T-helper 17 cell (primary cell): ENCODE data around the gene APOBEC3H. TPM values are rescaled to one million over a fixed set of nuclear protein-coding genes. Genes with fewer than 3 reads are reported as not detected.
A peak's percentile ranks its signal among the peaks of the same experiment; 100 is the strongest.
"Not testable (repeated sequence)": the region's sequence is repeated elsewhere in the genome, so short reads cannot be mapped to it uniquely, and the experiment has no call there.

Experiments
- ATAC-seq: fragments of 150-1000 bp; cut with Tn5 transposase; 2 replicates; pipeline ENCODE4 v1.10.0; 2021; ENCODE audit warnings: mild to moderate bottlenecking, moderate library complexity
- DNase-seq, 3 donors: peaks; one replicate each; pipeline versions ENCODE4 v3.0.0 to v3.0.0-alpha.2; 2020 to 2021
- H3K9me3 ChIP-seq: one replicate; pipeline ENCODE4 v1.7.0; 2013; ENCODE audit warnings: low read length, mild to moderate bottlenecking; ENCODE audit not compliant: control insufficient read depth, poor library complexity, severe bottlenecking
- H3K27ac Mint-ChIP-seq: one replicate; pipeline ENCODE4 v1.8.0; 2022; ENCODE audit warnings: mild to moderate bottlenecking, moderate library complexity, mixed read lengths
- H3K27me3 Mint-ChIP-seq: one replicate; pipeline ENCODE4 v1.8.0; 2022; ENCODE audit warnings: mixed read lengths
- H3K36me3 Mint-ChIP-seq: one replicate; pipeline ENCODE4 v1.8.0; 2022; ENCODE audit warnings: low read depth, mixed read lengths
- H3K4me1 Mint-ChIP-seq: one replicate; pipeline ENCODE4 v1.8.0; 2022; ENCODE audit warnings: mild to moderate bottlenecking, mixed read lengths
- H3K4me3 Mint-ChIP-seq: one replicate; pipeline ENCODE4 v1.8.0; 2022; ENCODE audit warnings: mild to moderate bottlenecking, moderate library complexity, mixed read lengths
- total RNA-seq, 4 donors: library from RNA in 2 of 4; stranded (reverse) in 2 of 4; gene quantifications; one replicate each; pipeline ENCODE4 v1.2.3 and lab custom pipeline; 2022 to 2026

Gene APOBEC3H
- 1 to 10 TPM; 1.4 to 4.4 TPM for total RNA-seq
- 0.90 to 1.7 reads per million in 2 donors for total RNA-seq (lab: John Stamatoyannopoulos, UW)

GRCh38 chr22:39097098-39098020 is at the start of gene APOBEC3H:
APOBEC3H (plus strand) TSS chr22:39097244; CDS start chr22:39100279, 3,035 bp downstream.
- H3K27ac Mint-ChIP-seq, result peak within 1 kb of the TSS; percentile 96
- H3K4me1 Mint-ChIP-seq, result peaks cover 43% of the 10 kb centered on the region
- no peaks in the 10 kb centered on the region for H3K27me3 Mint-ChIP-seq

GRCh38 chr22:39049486-39049885 is 47.6 kb upstream of the APOBEC3H start:
- ATAC-seq, H3K36me3 Mint-ChIP-seq, H3K27me3 Mint-ChIP-seq, H3K27ac Mint-ChIP-seq, DNase-seq, H3K9me3 ChIP-seq, H3K4me3 Mint-ChIP-seq: not testable (repeated sequence)
- H3K4me1 Mint-ChIP-seq, result peaks cover 12% of the 10 kb centered on the region

More at GRCh38 chr22:39097098-39098020, at the start of gene APOBEC3H:
- ATAC-seq (no peak), DNase-seq (no peak)
- Mint-ChIP-seq H3K36me3 (no peaks in the 10 kb centered on the region), H3K4me3 (peak within 1 kb of the TSS; percentile 63)
- H3K9me3 ChIP-seq, result no peaks in the 10 kb centered on the region

DNA sequence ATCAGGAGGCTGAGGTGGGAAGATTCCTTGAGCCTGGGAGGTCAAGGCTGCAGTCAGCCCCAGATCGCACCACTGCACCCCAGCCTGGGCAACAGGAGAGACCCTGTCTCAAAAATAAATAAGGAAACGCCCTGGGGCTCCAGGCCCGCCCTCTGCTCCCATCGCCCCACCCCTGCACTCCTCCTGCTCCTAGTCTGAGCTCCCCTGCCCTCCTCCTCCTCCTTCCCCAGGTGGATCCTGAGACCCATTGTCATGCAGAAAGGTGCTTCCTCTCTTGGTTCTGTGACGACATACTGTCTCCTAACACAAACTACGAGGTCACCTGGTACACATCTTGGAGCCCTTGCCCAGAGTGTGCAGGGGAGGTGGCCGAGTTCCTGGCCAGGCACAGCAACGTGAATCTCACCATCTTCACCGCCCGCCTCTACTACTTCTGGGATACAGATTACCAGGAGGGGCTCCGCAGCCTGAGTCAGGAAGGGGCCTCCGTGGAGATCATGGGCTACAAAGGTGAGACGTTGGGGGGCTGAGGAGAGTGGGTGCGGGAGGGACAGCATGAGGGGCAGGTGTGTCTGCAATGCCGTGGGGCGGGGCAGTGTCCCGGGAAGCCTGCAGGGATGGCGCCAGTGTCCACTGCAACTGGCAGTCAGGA is 45.1 kb upstream of the APOBEC3H start:
- H3K27ac Mint-ChIP-seq, H3K4me1 Mint-ChIP-seq, DNase-seq, H3K27me3 Mint-ChIP-seq, H3K9me3 ChIP-seq, H3K36me3 Mint-ChIP-seq, ATAC-seq, H3K4me3 Mint-ChIP-seq: not testable (repeated sequence)

DNA sequence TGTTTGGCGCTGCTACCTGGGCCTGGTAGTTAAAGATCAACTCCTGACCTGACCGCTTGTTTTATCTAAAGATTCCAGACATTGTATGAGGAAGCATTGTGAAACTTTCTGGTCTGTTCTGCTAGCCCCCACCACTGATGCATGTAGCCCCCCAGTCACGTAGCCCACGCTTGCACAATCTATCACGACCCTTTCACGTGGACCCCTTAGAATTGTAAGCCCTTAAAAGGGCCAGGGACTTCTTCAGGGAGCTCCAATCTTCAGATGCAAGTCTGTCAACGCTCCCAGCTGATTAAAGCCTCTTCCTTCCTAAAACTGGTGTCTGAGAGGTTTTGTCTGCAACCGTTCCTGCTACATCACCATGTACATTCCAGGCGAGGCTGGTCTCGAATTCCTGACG is 41.4 kb upstream of the APOBEC3H start:
- Mint-ChIP-seq H3K27ac (no peak overlapping the region), H3K4me1 (peaks cover 3% of the 10 kb centered on the region), H3K4me3 (no peak overlapping the region), H3K27me3 (no peaks in the 10 kb centered on the region), H3K36me3 (no peaks in the 10 kb centered on the region)
- DNase-seq (no peak), ATAC-seq (no peak)
- H3K9me3 ChIP-seq, result no peaks in the 10 kb centered on the region

DNA sequence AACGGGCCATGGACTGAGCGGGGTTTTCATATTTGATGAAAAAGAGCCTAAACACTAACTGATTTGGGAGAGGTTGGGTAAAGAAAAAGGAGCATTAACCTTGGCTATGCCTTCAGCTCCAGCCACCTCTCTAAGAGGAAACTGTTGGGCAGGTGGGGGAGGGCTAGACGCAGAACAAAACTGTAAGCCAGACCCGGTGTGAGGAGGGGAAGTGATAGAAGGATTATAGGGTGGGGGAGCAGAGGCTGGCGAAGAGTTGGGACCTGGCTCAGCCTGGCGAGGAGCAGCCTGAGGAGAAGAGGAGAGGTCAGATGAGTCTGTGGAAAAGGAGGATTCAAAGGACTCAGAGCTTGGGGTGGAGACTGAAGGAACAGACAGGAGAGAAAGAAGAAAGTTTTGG is 35.8 kb upstream of the APOBEC3H start:
- not testable (repeated sequence) for H3K4me1 Mint-ChIP-seq, H3K4me3 Mint-ChIP-seq, H3K27me3 Mint-ChIP-seq, H3K36me3 Mint-ChIP-seq, H3K27ac Mint-ChIP-seq, DNase-seq, H3K9me3 ChIP-seq, ATAC-seq

- H3K4me1 Mint-ChIP-seq, result not testable (repeated sequence)
These were observed 35.1 kb upstream of the APOBEC3H start for GRCh38 chr22:39061951-39062350.

GRCh38 chr22:39063904-39064303 is 33.1 kb upstream of the APOBEC3H start:
- H3K4me1 Mint-ChIP-seq, DNase-seq, H3K27ac Mint-ChIP-seq, H3K9me3 ChIP-seq, H3K36me3 Mint-ChIP-seq, H3K4me3 Mint-ChIP-seq, H3K27me3 Mint-ChIP-seq: not testable (repeated sequence)
- ATAC-seq, result peak; percentile 63

More at GRCh38 chr22:39061951-39062350, 35.1 kb upstream of the APOBEC3H start:
- ATAC-seq, H3K27me3 Mint-ChIP-seq, H3K9me3 ChIP-seq, H3K36me3 Mint-ChIP-seq, H3K27ac Mint-ChIP-seq, H3K4me3 Mint-ChIP-seq, DNase-seq: not testable (repeated sequence)

DNA sequence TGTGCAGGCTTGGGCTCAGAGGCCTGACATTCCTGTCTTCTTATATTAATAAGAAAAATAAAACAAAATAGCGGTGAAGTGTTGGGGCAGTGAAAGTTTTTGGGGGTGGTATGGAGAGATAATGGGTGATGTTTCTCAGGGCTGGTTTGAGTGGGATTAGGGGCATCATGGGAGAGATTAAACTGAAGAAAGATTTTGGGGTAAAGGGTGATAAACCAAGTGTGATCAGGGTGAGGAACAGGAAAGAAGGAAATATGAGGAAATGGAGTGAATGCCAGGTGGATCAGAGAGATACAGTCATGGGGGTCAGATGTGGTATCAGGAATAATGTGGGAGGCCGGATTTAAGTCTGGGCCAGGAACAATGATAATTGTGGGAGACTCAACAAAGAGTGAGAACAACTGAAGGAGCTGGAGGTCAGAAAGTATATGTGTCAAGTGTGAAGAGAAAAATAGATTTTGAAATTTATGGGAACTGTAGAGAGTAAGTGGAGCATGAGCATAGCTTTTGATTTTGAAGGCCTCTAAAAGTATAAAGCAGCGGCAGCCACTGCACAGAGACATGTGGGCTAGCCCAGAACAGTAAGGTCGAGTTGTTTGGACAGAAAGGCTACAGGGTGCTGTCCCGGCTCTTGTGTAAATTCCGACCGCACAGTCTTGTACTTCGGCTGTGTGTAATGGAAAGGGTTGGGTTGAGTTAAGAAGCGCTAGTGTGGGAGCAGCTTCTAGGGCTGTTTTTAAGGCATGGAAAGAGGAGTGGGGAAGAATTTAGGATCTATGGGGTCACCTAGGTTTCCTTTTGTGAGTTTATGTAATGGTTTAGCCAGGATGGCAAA is 30.4 kb upstream of the APOBEC3H start:
- H3K27me3 Mint-ChIP-seq, H3K9me3 ChIP-seq, ATAC-seq, DNase-seq, H3K27ac Mint-ChIP-seq, H3K36me3 Mint-ChIP-seq, H3K4me1 Mint-ChIP-seq, H3K4me3 Mint-ChIP-seq: not testable (repeated sequence)

- H3K9me3 ChIP-seq, result no peaks in the 10 kb centered on the region
- ATAC-seq, result no peak
- Mint-ChIP-seq H3K27ac (no peak overlapping the region), H3K36me3 (no peaks in the 10 kb centered on the region), H3K4me1 (peaks cover 6% of the 10 kb centered on the region), H3K27me3 (no peaks in the 10 kb centered on the region), H3K4me3 (no peak overlapping the region)
- no peak for DNase-seq
These were observed 28.8 kb upstream of the APOBEC3H start for GRCh38 chr22:39068033-39068785.

- Mint-ChIP-seq H3K27me3 (no peaks in the 10 kb centered on the region), H3K36me3 (no peaks in the 10 kb centered on the region), H3K4me3 (no peak overlapping the region), H3K4me1 (peaks cover 8% of the 10 kb centered on the region), H3K27ac (no peak overlapping the region)
- no peak for ATAC-seq
- no peak for DNase-seq
- no peaks in the 10 kb centered on the region for H3K9me3 ChIP-seq
These were observed 26.9 kb upstream of the APOBEC3H start for GRCh38 chr22:39070186-39070585.

DNA sequence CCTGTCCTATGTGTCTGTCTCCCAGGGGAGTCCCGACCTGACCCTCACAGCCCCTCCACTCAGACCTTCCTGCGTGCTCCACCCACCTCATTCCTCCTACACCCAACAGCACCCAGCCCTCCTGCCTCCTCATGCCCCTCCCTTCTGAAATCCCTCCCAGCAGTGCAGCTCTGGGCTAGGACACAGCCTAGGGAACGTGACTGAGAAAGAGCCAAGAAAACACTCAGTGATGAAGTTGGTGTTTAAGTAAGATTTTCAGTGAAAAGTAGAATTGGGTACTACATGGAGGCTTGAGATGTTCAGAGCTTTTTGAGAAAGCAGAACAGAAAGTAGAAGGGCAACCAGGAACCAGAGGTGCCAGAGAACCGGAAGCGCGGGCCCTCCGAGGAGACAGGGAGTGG is 24.5 kb upstream of the APOBEC3H start:
- H3K4me1 Mint-ChIP-seq, result peaks cover 14% of the 10 kb centered on the region
- H3K4me3 Mint-ChIP-seq, H3K27me3 Mint-ChIP-seq, H3K9me3 ChIP-seq, H3K36me3 Mint-ChIP-seq, H3K27ac Mint-ChIP-seq, DNase-seq, ATAC-seq: not testable (repeated sequence)

DNA sequence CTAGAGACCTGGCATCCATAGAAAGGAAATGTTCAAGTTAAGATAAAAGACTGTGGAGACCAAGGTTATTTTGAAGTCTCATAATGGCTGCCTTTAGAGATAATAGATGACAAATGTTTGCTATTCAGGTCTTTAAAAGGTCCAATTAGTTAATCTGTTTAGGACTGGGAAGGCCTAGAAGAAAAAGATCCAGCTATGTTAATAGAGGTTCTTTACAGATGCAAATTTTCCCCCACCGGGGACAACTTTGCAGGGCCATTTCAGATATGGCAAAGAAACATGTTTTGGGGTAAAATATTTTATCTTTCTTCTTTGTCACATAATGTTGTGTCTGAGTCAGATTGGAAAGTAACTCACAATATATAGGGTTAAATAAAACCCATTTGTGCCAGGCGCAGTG is 23.1 kb upstream of the APOBEC3H start:
- ATAC-seq, result no peak
- no peak for DNase-seq
- Mint-ChIP-seq H3K4me3 (no peak overlapping the region), H3K27me3 (no peaks in the 10 kb centered on the region), H3K27ac (peak overlapping the region; percentile 88), H3K36me3 (no peaks in the 10 kb centered on the region), H3K4me1 (peaks cover 20% of the 10 kb centered on the region)
- H3K9me3 ChIP-seq, result no peaks in the 10 kb centered on the region
